Caco-2 (cell line): ENCODE data around the gene GREB1. TPM values are rescaled to one million over a fixed set of nuclear protein-coding genes. Genes with fewer than 3 reads are reported as not detected.

Experiments
- BruUV-seq: library from RNA; stranded (reverse); fragments of 400-500 nt; replicated peaks from 2 replicates; lab custom pipeline; 2021; lab: Mats Ljungman, UMichigan
- CTCF ChIA-PET: fragments of 300-600 bp; sonication (Branson Sonifier 250); formaldehyde crosslinking; loops from one replicate; lab custom pipeline; 2022; ENCODE audit warnings: antibody characterized with exemption; lab: Charles Lee
- POLR2A ChIA-PET: fragments of 300-600 bp; sonication (Branson Sonifier 250); formaldehyde crosslinking; loops from one replicate; lab custom pipeline; 2022; ENCODE audit warnings: antibody characterized with exemption; lab: Charles Lee
- DNase-seq, 2 experiments: peaks; one replicate each; pipeline versions ENCODE4 v3.0.0 to v3.0.0-alpha.2; 2020 to 2022
- H3K27me3 ChIP-seq: replicated peaks from 2 replicates; pipeline ENCODE4 v1.6.0; 2011; ENCODE audit warnings: low read length; ENCODE audit not compliant: control insufficient read depth, insufficient read depth
- H3K36me3 ChIP-seq: 2 replicates; pipeline ENCODE4 v1.5.1; 2011; ENCODE audit warnings: low read length; ENCODE audit not compliant: control insufficient read depth, insufficient read depth
- H3K4me1 ChIP-seq: fragments of 250-450 bp; sonication (Bioruptor Pico); 2 replicates; pipeline ENCODE4 v1.5.1; 2020; ENCODE audit warnings: mild to moderate bottlenecking
- H3K4me3 ChIP-seq: 2 replicates; pipeline ENCODE4 v1.5.1; 2011; ENCODE audit warnings: low read depth, mild to moderate bottlenecking, control low read depth, low read length
- H3K9me3 ChIP-seq: fragments of 250-450 bp; sonication (Bioruptor Pico); 2 replicates; pipeline ENCODE4 v1.5.1; 2020; ENCODE audit warnings: mild to moderate bottlenecking, moderate library complexity
- H3K27ac Mint-ChIP-seq: one replicate; pipeline ENCODE4 v1.8.0; 2022; ENCODE audit warnings: mixed read lengths; ENCODE audit not compliant: unreplicated experiment
- H3K27me3 Mint-ChIP-seq: one replicate; pipeline ENCODE4 v1.8.0; 2022; ENCODE audit warnings: mixed read lengths; ENCODE audit not compliant: insufficient read depth, unreplicated experiment
- H3K36me3 Mint-ChIP-seq: one replicate; pipeline ENCODE4 v1.8.0; 2022; ENCODE audit warnings: mild to moderate bottlenecking, mixed read lengths; ENCODE audit not compliant: insufficient read depth, unreplicated experiment
- H3K4me1 Mint-ChIP-seq: one replicate; pipeline ENCODE4 v1.8.0; 2022; ENCODE audit warnings: low read depth, mixed read lengths; ENCODE audit not compliant: unreplicated experiment
- H3K4me3 Mint-ChIP-seq: one replicate; pipeline ENCODE4 v1.8.0; 2022; ENCODE audit warnings: mild to moderate bottlenecking, moderate library complexity, mixed read lengths; ENCODE audit not compliant: unreplicated experiment
- H3K9me3 Mint-ChIP-seq: one replicate; pipeline ENCODE4 v1.8.0; 2022; ENCODE audit warnings: mixed read lengths; ENCODE audit not compliant: unreplicated experiment
- intact Hi-C: fragments of 100-400 bp; cut with micrococcal nuclease; formaldehyde crosslinking; loops from one replicate; pipeline ENCODE4 v1.10.0; 2022; ENCODE audit not compliant: unreplicated experiment
- total RNA-seq: library from RNA; stranded (reverse); gene quantifications from 2 replicates; pipeline ENCODE4 v1.2.3, GENCODE V29; 2022
- TF ChIP-seq, protein P1 (sequence below), 2 experiments: fragments of 200-600 bp in 1 of 2; IDR thresholded peaks; 1 replicate in 1 of 2; 2 replicates in 1 of 2; pipeline versions ENCODE4 v1.5.1 to v1.8.0; 2011 to 2022; ENCODE audit warnings: antibody characterized with exemption in 1 of 2, control low read depth in 1 of 2, inconsistent platforms in 1 of 2, low read depth in 1 of 2, low read length in 1 of 2, mild to moderate bottlenecking in 1 of 2, moderate library complexity in 1 of 2; ENCODE audit not compliant: insufficient read depth in 1 of 2, severe bottlenecking in 1 of 2, unreplicated experiment in 1 of 2

GREB1 gene
- total RNA-seq, 1 experiment from 2014 or later, result 2.4 TPM

DNA sequence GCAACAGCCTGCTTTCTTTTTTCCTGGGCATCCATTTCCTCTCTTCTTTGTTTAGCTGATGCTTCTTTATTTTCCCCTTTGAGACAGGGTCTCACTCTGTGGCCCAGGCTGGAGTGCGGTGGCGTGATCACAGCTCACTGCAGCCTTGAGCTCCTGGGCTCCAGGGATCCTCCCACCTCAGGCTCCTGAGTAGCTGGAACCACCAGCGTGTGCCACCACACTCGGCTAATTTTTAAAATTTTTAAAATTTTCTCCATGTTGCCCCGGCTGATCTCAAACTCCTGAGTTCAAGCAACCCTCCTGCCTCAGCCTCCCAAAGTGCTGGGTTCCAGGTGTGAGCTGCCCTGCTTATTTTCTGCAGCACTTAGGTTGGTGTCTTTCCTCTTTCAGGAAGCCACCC lies 77.4 kb downstream of the GREB1 start:
- no TSS peak for BruUV-seq
- TF ChIP-seq, protein P1, sequence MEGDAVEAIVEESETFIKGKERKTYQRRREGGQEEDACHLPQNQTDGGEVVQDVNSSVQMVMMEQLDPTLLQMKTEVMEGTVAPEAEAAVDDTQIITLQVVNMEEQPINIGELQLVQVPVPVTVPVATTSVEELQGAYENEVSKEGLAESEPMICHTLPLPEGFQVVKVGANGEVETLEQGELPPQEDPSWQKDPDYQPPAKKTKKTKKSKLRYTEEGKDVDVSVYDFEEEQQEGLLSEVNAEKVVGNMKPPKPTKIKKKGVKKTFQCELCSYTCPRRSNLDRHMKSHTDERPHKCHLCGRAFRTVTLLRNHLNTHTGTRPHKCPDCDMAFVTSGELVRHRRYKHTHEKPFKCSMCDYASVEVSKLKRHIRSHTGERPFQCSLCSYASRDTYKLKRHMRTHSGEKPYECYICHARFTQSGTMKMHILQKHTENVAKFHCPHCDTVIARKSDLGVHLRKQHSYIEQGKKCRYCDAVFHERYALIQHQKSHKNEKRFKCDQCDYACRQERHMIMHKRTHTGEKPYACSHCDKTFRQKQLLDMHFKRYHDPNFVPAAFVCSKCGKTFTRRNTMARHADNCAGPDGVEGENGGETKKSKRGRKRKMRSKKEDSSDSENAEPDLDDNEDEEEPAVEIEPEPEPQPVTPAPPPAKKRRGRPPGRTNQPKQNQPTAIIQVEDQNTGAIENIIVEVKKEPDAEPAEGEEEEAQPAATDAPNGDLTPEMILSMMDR (IDR thresholded peaks at IDR 0.05; ENCODE audit: insufficient read depth in 1 of 2, low read depth in 1 of 2, low read length in 1 of 2, severe bottlenecking in 1 of 2, unreplicated experiment in 1 of 2), result no peak
- ChIA-PET CTCF (no interaction called here), POLR2A (no interaction called here)
- no peak overlapping the region for H3K4me3 ChIP-seq
- no peaks in the 10 kb centered on the region for H3K9me3 ChIP-seq
- Mint-ChIP-seq H3K27ac (no peak overlapping the region), H3K4me1 (no peaks in the 10 kb centered on the region), H3K36me3 (peaks cover 6% of the 10 kb centered on the region), H3K27me3 (peaks cover 2% of the 10 kb centered on the region), H3K4me3 (no peak overlapping the region), H3K9me3 (no peaks in the 10 kb centered on the region)
- no peaks in the 10 kb centered on the region for H3K36me3 ChIP-seq
- no peaks in the 10 kb centered on the region for H3K4me1 ChIP-seq
- H3K27me3 ChIP-seq, result no peaks in the 10 kb centered on the region
- DNase-seq, result no peak
- intact Hi-C loops, result no loop called here

DNA sequence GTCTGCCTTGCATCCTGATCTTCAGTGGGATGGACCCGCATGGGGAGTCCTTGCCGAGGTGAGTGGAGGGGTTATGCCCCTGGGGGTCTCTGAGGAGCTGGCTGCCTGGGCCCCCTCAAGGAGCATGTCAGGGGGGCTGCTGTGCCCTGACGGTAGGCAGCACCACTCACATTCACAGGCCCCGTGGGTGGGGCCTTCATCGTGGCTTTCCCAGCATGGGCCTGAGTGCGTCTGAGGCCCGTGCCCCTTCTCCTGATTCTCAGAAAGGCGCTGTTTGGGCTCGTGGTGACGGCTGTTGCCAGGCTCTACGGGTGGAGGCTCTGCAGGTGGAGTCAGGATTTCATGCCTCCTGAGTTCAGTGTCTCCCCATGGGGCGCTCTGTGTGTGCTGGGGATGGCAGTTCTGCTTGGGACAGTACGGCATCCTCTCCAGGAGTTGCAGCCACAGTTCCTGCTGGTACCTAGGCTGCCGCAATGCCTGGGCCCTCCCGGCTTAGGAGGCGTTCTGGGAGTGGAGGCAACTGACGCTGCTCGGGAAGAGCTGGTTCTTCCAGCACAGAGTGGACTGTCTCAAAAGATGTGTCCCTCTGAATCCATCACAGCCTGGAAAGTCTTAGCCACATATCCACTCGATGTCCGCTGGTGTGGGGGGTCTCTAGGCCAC lies 78.8 kb downstream of the GREB1 start:
- Mint-ChIP-seq H3K9me3 (no peaks in the 10 kb centered on the region), H3K36me3 (peaks cover 6% of the 10 kb centered on the region), H3K4me3 (no peak overlapping the region), H3K27ac (no peak overlapping the region), H3K27me3 (peaks cover 3% of the 10 kb centered on the region), H3K4me1 (no peaks in the 10 kb centered on the region)
- DNase-seq, result no peak
- no peaks in the 10 kb centered on the region for H3K9me3 ChIP-seq
- ChIA-PET POLR2A (no interaction called here), CTCF (no interaction called here)
- H3K36me3 ChIP-seq, result no peaks in the 10 kb centered on the region
- H3K27me3 ChIP-seq, result no peaks in the 10 kb centered on the region
- TF ChIP-seq, protein P1 (IDR thresholded peaks at IDR 0.05; ENCODE audit: insufficient read depth in 1 of 2, low read depth in 1 of 2, low read length in 1 of 2, severe bottlenecking in 1 of 2, unreplicated experiment in 1 of 2), result no peak
- intact Hi-C loops, result no loop called here
- no peak overlapping the region for H3K4me3 ChIP-seq
- BruUV-seq, result no TSS peak
- no peaks in the 10 kb centered on the region for H3K4me1 ChIP-seq

DNA sequence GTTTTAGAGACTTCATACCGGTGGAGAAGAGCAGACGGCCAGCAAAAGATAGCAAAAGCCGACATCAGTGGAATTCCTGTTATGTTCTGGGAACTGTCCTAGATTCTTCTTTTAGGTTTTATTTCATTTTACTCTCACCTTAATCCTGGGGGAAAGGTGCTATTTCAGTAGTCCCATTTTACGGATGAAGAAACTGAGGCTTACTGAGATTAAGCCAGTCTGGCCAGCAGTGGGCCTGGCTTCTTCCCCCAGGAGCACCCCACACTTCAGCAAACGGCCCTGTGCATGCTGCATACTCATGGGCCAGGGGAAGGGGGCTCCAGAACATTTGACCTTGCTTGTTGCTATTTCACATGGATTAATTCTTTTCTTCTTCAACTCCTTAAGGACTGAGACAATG lies 79.5 kb downstream of the GREB1 start:
- H3K27ac Mint-ChIP-seq, result no peak overlapping the region
- no peaks in the 10 kb centered on the region for H3K4me1 Mint-ChIP-seq
- H3K9me3 Mint-ChIP-seq, result no peaks in the 10 kb centered on the region
- peaks cover 6% of the 10 kb centered on the region for H3K36me3 Mint-ChIP-seq
- CTCF ChIA-PET, result no interaction called here
- Histone ChIP-seq H3K27me3 (no peaks in the 10 kb centered on the region), H3K4me3 (no peak overlapping the region), H3K4me1 (no peaks in the 10 kb centered on the region), H3K36me3 (no peaks in the 10 kb centered on the region), H3K9me3 (no peaks in the 10 kb centered on the region)
- H3K27me3 Mint-ChIP-seq, result peaks cover 3% of the 10 kb centered on the region
- BruUV-seq, result no TSS peak
- DNase-seq, result no peak
- intact Hi-C loops, result no loop called here
- TF ChIP-seq, protein P1 (IDR thresholded peaks at IDR 0.05; ENCODE audit: insufficient read depth in 1 of 2, low read depth in 1 of 2, low read length in 1 of 2, severe bottlenecking in 1 of 2, unreplicated experiment in 1 of 2), result no peak
- POLR2A ChIA-PET, result no interaction called here
- no peak overlapping the region for H3K4me3 Mint-ChIP-seq
